NCI-H187 (cell line): ENCODE measurements around the gene CRHR2.

Experiments used
- DNase-seq, 2 experiments: peaks; one replicate each; lab custom pipeline; 2025; lab: John Stamatoyannopoulos, UW

The CRHR2 gene

DNA sequence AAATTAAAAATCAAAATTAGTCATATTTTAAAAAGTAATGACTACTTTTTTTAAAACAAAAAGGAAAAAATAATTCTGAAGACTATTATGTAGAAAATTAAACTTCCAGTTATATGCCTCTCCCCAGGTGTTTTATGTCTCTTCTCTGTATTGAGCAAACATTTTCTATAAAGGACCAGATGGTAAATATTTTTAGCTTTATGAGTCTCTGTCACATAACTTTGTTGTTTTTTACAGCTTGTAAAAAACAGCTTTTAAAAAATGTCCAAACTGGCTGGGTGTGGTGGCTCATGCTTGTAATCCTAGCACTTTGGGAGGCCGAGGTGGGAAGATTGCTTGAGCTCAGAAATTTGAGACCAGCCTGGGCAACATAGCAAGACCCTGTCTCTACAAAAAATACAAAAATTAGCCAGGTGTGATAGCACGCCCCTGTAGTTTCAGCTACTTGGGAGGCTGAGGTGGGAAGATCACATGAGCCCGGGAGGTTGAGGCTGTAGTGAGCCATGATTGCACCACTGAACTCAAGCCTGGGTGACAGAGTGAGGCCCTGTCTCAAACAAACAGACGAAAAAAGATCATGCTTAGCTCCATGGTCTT, 64.1 kb downstream of the CRHR2 start:
- no peak for DNase-seq

DNA sequence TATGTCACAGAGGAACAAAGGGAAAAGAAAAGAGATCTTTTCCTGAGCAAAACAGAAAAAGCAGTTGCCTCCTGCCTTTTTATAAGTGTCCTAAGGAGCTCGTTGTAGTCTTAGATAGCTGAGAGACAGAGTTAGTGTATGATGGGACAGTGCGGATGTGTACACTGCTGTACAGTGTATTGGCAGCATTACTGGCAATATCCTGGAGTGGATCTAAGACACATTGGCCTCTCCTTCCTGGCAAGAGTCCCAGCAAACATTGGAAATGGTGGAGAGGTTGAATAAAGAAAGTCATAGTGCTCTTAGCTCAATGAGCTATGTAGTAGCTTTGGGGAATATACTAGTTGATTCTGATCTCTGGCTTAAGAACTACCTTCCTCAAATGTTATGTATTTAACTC, 64.9 kb downstream of the CRHR2 start:
- DNase-seq = no peak

- no peak for DNase-seq
Measured at GRCh38 chr7:30616318-30616717, 65.9 kb downstream of the CRHR2 start.

DNA sequence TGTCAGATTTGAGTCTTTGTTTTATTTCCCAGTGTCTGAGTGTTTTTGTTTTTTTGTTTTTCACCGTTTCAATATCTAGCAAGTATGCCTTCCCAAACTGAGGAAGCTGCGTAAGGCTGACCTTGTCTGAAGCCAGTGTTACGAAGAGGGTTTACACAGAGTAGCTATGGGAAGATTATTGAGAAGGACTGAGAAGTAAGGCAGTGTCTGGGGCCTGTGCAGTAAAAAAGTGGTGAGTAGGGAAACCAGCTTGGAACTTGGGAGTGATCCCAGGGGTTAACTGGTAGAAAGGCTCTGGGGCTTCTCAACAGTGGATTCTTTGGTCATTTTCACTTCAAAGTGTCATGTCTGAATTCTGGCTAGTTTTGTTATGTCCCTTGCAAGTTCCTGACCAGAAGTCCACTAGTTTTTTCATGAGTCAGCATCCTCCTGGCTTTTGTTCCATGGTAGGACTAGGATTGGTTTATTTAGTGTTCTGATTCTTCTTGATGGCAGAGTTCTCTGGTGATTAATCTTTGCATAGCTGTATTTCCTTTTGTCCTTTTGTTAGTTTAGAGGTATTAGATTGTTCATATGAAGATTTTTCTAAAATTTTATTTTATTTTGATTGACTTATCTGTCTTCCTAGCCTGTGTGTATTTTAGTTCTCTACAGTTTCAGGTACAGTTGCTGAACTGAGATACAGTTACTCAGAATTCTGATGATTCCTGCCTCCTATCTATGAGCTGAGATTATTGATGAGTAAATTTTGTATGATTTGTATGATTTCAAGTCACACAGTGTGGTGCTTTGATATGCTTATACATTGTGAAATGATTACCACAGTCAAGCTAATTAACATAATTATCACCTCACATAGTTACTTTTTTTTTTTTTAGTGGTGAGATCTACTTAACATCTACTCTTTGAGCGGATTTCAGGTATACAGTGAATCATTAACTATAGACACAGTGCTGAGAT, 68.6 kb downstream of the CRHR2 start:
- no peak for DNase-seq

GRCh38 chr7:30612658-30613265, 69.5 kb downstream of the CRHR2 start:
- DNase-seq = no peak

GRCh38 chr7:30605832-30606231, 76.4 kb downstream of the CRHR2 start:
- no peak for DNase-seq

DNA sequence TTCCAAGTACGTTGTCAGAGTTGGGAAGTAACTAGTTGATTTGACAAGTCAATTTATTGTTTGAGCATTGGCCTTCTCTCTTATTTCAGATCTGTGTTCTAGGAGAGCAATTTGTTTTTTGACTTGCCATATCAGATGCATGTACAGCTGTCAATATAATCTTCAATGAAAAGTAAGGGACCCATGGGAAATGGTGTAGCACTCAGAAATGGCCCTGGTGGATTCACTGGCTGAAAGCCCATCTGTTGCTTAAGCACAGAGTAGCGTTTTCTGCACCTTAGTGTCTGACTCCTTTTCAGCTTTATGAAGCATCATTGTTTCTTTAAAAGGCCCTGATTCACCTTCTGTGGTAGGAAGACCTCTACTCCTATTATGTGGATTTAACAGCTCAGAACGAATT, 77.4 kb downstream of the CRHR2 start:
- DNase-seq = no peak
